H1 (cell line): ENCODE measurements around the gene PMS1. TPM values are rescaled to one million over a fixed set of nuclear protein-coding genes. Genes with fewer than 3 reads are reported as not detected.

Experiments
- ASH2L ChIP-seq: fragments of 200-600, 300-600 bp; sonication (generic); IDR thresholded peaks from one replicate; pipeline ENCODE4 v1.7.1; 2017; ENCODE audit warnings: low read length
- BCL11A ChIP-seq, 2 experiments: IDR thresholded peaks; one replicate each; pipeline ENCODE4 v1.6.1; 2011; ENCODE audit warnings: low read depth in 2 of 2, low read length in 2 of 2, mild to moderate bottlenecking in 2 of 2
- CHD7 ChIP-seq: fragments of 300-600 bp; sonication (generic); IDR thresholded peaks from 2 replicates; pipeline ENCODE4 v1.7.1; 2012; ENCODE audit warnings: low read length, moderate library complexity, mild to moderate bottlenecking, inconsistent platforms; ENCODE audit not compliant: insufficient replicate concordance
- NANOG ChIP-seq: IDR thresholded peaks from 2 replicates; pipeline ENCODE4 v1.6.1; 2011; ENCODE audit warnings: low read length, low read depth, mild to moderate bottlenecking, inconsistent platforms; ENCODE audit not compliant: insufficient read depth, poor library complexity, severe bottlenecking
- RNF2 ChIP-seq: fragments of 200-900, 300-1000 bp; sonication (generic); IDR thresholded peaks from 2 replicates; pipeline ENCODE4 v1.7.1; 2016; ENCODE audit warnings: borderline replicate concordance, low read depth, mild to moderate bottlenecking, antibody characterized with exemption, low read length; ENCODE audit not compliant: poor library complexity, severe bottlenecking; ENCODE audit errors: missing control alignments
- SAP30 ChIP-seq: fragments of 300-600 bp; sonication (generic); IDR thresholded peaks from 2 replicates; pipeline ENCODE4 v1.7.1; 2012; ENCODE audit warnings: low read length, moderate library complexity, mild to moderate bottlenecking, inconsistent platforms; ENCODE audit not compliant: insufficient read depth, insufficient replicate concordance
- SRF ChIP-seq: IDR thresholded peaks from 2 replicates; pipeline ENCODE4 v1.6.1; 2011; ENCODE audit warnings: mild to moderate bottlenecking, low read depth, low read length, moderate library complexity
- TBP ChIP-seq: IDR thresholded peaks from 2 replicates; pipeline ENCODE4 v1.6.1; 2011; ENCODE audit warnings: low read depth, low read length, improper control_type of control experiment
- TCF12 ChIP-seq: IDR thresholded peaks from 2 replicates; pipeline ENCODE4 v1.6.1; 2011; ENCODE audit warnings: low read depth, mild to moderate bottlenecking, low read length
- polyA plus RNA-seq, 7 experiments: library from polyadenylated mRNA; depleted of rRNA in 3 of 7; stranded (reverse) in 5 of 7; unstranded in 2 of 7; fragments of >200 nt in 5 of 7; fragments of 200-250 nt in 2 of 7; gene quantifications; 1 replicate in 5 of 7; 2 replicates in 1 of 7; 4 replicates in 1 of 7; pipeline versions ENCODE4 v1.2.1 to v1.2.3, GENCODE V29; 2011 to 2013; ENCODE audit warnings: missing spikeins in 2 of 7, mixed read lengths in 2 of 7
- total RNA-seq: library from RNA; stranded (reverse); fragmentation: NEBNext Ultra II Directional; extraction: Animal tissue kit (Norgen Biotek cat#: 25700); gene quantifications from 2 replicates; pipeline ENCODE4 v1.2.1, GENCODE V29; 2021

Gene PMS1
- total and polyA plus RNA-seq, 2 of the 8 experiments (the other 6 are each of a cell fraction or from before 2014, with no cell fraction given), result 13.1 to 59.7 TPM

GRCh38 chr2:189762551-189763298 lies 21.5 kb upstream of the PMS1 start, which contains the start of gene OSGEPL1 (continued):
- TF ChIP-seq CHD7, result peak; percentile 26
- TF ChIP-seq BCL11A (IDR thresholded peaks at IDR 0.05; ENCODE audit: low read depth in 2 of 2, low read length in 2 of 2), result no peak
- no peak for TF ChIP-seq NANOG
- TF ChIP-seq TBP, result peak; percentile 77
- TF ChIP-seq ASH2L, result peak; percentile 66
- peak; percentile 6 for TF ChIP-seq SAP30
- TF ChIP-seq RNF2, result no peak
- no peak; the same call in 1 of the 2 replicates for TF ChIP-seq SRF
- TF ChIP-seq TCF12, result 0 out of 2 replicates have a peak, but pooled peaks have one; percentile 31
